ENCODE data around the gene DEPDC5.
A peak's percentile ranks its signal among the peaks of the same experiment; 100 is the strongest.

The DEPDC5 gene

GRCh38 chr22:31846161-31847115 is 92.6 kb downstream of the DEPDC5 start:
- in situ Hi-C loops (cut with MboI; ENCODE audit: low sequenced_read_pairs, unreplicated experiment) = no loop called here
- peak; percentile 7 for TF ChIP-seq CTCF (IDR thresholded peaks at IDR 0.05; ENCODE audit: borderline replicate concordance, control extremely low read depth, extremely low read depth, insufficient read depth, missing control alignments)
- peak; percentile 53 for DNase-seq (ENCODE audit: low spot score)

GRCh38 chr22:31848411-31848810 is 94.6 kb downstream of the DEPDC5 start:
- TF ChIP-seq CTCF (IDR thresholded peaks at IDR 0.05; ENCODE audit: borderline replicate concordance, control extremely low read depth, extremely low read depth, insufficient read depth, missing control alignments) = no peak
- DNase-seq (ENCODE audit: low spot score) = no peak
- in situ Hi-C loops (cut with MboI; ENCODE audit: low sequenced_read_pairs, unreplicated experiment) = no loop called here

- TF ChIP-seq CTCF (IDR thresholded peaks at IDR 0.05; ENCODE audit: borderline replicate concordance, control extremely low read depth, extremely low read depth, insufficient read depth, missing control alignments) = no peak
- in situ Hi-C loops (cut with MboI; ENCODE audit: low sequenced_read_pairs, unreplicated experiment) = no loop called here
- DNase-seq (ENCODE audit: low spot score) = no peak
Measured at GRCh38 chr22:31850135-31850534, 96.3 kb downstream of the DEPDC5 start.

- no peak for TF ChIP-seq CTCF (IDR thresholded peaks at IDR 0.05; ENCODE audit: borderline replicate concordance, control extremely low read depth, extremely low read depth, insufficient read depth, missing control alignments)
- DNase-seq (ENCODE audit: low spot score) = no peak
- in situ Hi-C loops (cut with MboI; ENCODE audit: low sequenced_read_pairs, unreplicated experiment) = no loop called here
Measured at GRCh38 chr22:31852691-31853421, 99.0 kb downstream of the DEPDC5 start.

- in situ Hi-C loops (cut with MboI; ENCODE audit: low sequenced_read_pairs, unreplicated experiment) = no loop called here
- TF ChIP-seq CTCF (IDR thresholded peaks at IDR 0.05; ENCODE audit: borderline replicate concordance, control extremely low read depth, extremely low read depth, insufficient read depth, missing control alignments) = no peak
Measured at GRCh38 chr22:31853736-31854495, 100.1 kb downstream of the DEPDC5 start.

GRCh38 chr22:31857247-31857646 is 103.4 kb downstream of the DEPDC5 start:
- DNase-seq (ENCODE audit: low spot score) = no peak
- no peak for TF ChIP-seq CTCF (IDR thresholded peaks at IDR 0.05; ENCODE audit: borderline replicate concordance, control extremely low read depth, extremely low read depth, insufficient read depth, missing control alignments)
- in situ Hi-C loops (cut with MboI; ENCODE audit: low sequenced_read_pairs, unreplicated experiment) = no loop called here

More at GRCh38 chr22:31853736-31854495, 100.1 kb downstream of the DEPDC5 start:
- DNase-seq (ENCODE audit: low spot score) = no peak

Data from GM13976 (cell line).